Heart right ventricle (tissue), 16 donors: ENCODE measurements around the gene GALNT18. TPM values are rescaled to one million over a fixed set of nuclear protein-coding genes. Genes with fewer than 3 reads are reported as not detected.

Source experiments
- ATAC-seq, 8 donors: fragments of 200-7000 bp; cut with Tn5 transposase; one replicate each; pipeline ENCODE4 v1.9.1; 2020; ENCODE audit warnings: mild to moderate bottlenecking in 8 of 8, moderate library complexity in 8 of 8, moderate number of reproducible peaks in 1 of 8
- DNase-seq, 2 donors: peaks; one replicate each; pipeline ENCODE4 v3.0.0-alpha.2; 2020
- H3K27ac ChIP-seq, 10 donors: fragments of 200-600 bp; sonication (generic) in 2 of 10; one replicate each; pipeline versions ENCODE4 v1.5.0 to v1.8.0; 2020 to 2022; ENCODE audit warnings: mild to moderate bottlenecking in 3 of 10
- H3K27me3 ChIP-seq, 7 donors: fragments of 200-600 bp; one replicate each; pipeline ENCODE4 v1.8.0; 2021 to 2022; ENCODE audit warnings: mild to moderate bottlenecking in 2 of 7
- H3K36me3 ChIP-seq, 9 donors: fragments of 200-600 bp; sonication (generic) in 1 of 9; one replicate each; pipeline versions ENCODE4 v1.5.0 to v1.8.0; 2020 to 2022; ENCODE audit warnings: mild to moderate bottlenecking in 2 of 9
- H3K4me1 ChIP-seq, 9 donors: fragments of 200-600 bp; sonication (generic) in 1 of 9; one replicate each; pipeline versions ENCODE4 v1.5.0 to v1.8.0; 2020 to 2022; ENCODE audit warnings: mild to moderate bottlenecking in 4 of 9
- H3K4me3 ChIP-seq, 10 donors: fragments of 200-600 bp; sonication (generic) in 2 of 10; one replicate each; pipeline versions ENCODE4 v1.5.0 to v1.8.0; 2020 to 2022; ENCODE audit warnings: mild to moderate bottlenecking in 7 of 10, moderate library complexity in 2 of 10
- H3K9me3 ChIP-seq, 11 donors: fragments of 200-600 bp in 10 of 11; sonication (generic) in 2 of 11; one replicate each; pipeline versions ENCODE4 v1.5.0 to v1.8.0; 2013 to 2022; ENCODE audit warnings: mild to moderate bottlenecking in 2 of 11, control low read depth in 1 of 11, moderate library complexity in 1 of 11
- CTCF ChIP-seq, 9 donors: fragments of 200-600 bp; sonication (generic) in 2 of 9; IDR thresholded peaks; one replicate each; pipeline versions ENCODE4 v1.5.0 to v1.8.0; 2021 to 2022; ENCODE audit warnings: antibody characterized with exemption in 9 of 9, mild to moderate bottlenecking in 5 of 9, moderate library complexity in 1 of 9
- WGBS, 2 donors: extraction: QIAGEN DNeasy Blood & Tissue Kit; methylation state at CpG; one replicate each; pipeline ENCODE4 v1.1.7; 2013; ENCODE audit warnings: inconsistent platforms in 1 of 2; 5-methylcytosine and 5-hydroxymethylcytosine counted together
- intact Hi-C, 10 donors: fragments of 100-400 bp; cut with DNase I; formaldehyde crosslinking; loops; one replicate each; pipeline versions ENCODE4 v1.11.1 to v1.14.2; 2022
- polyA plus RNA-seq, 2 donors: library from polyadenylated mRNA; stranded (reverse); fragments of 200-250 nt; gene quantifications; one replicate each; pipeline ENCODE4 v1.2.3, GENCODE V29; 2013
- total RNA-seq, 10 donors: library from RNA; stranded (reverse); fragmentation: NEBNext Ultra II Directional in 3 of 10; extraction: Animal tissue kit (Norgen Biotek cat#: 25700) in 3 of 10; gene quantifications; one replicate each; pipeline versions ENCODE4 v1.2.1 to v1.2.4, GENCODE V29; 2021 to 2023
- donor health status: Arrhythmogenic right ventricular cardiomyopathy.
- donor health status: ischemic (EF 13 %, LVEDD 7.1; RV severe dilation, severe dysfunction).
- donor health status: healthy with polysubstance abuse.
- donor health status: DM: no; HTN: yes; CAD: no.
- donor health status: DM: no; HTN: no; CAD: no.
- donor health status: ischemic (EF 25% LVEDD 6.9; RV normal size, moderate dysfunction).
- donor health status: ischemic (EF 25% LVEDD 5.7; RV mildly dilated, moderate dysfunction).
- donor health status: healthy.
- donor health status: DM: yes; HTN: yes; CAD: no.
- donor health status: Ischemic cardiomyopathy.
- donor health status: ischemic (EF 35%, LVEDD 5.7; RV mildly dilated, moderate dysfunction).
- donor health status: nonischemic (EF 11% LVEDD 7.7; RV severe dilation, severe dysfunction).
- donor health status: DM: yes; HTN: yes; CAD: no.
- donor health status: PGD.
- donor health status: ischemic (EF 29% LVEDD 5.4; RV normal size, mild dysfunction).
- donor health status: nonischemic (EF 23%, LVEDD 6.1; RV moderate dilation, normal function).

Gene GALNT18
- total and polyA plus RNA-seq, 12 donors: 7.0 to 29.0 (median 15.6) TPM

GRCh38 chr11:11379661-11380060, 242.1 kb downstream of the GALNT18 start:
- intact Hi-C loops: no loop called here
- no peak for TF ChIP-seq CTCF (IDR thresholded peaks at IDR 0.05)
- Histone ChIP-seq H3K27ac (no peak overlapping the region), H3K27me3 (no peaks in the 10 kb centered on the region), H3K4me1 (peaks cover 0 to 7% (median 0%) of the 10 kb centered on the region in 9 donors), H3K9me3 (no peaks in the 10 kb centered on the region), H3K36me3 (peaks cover 0 to 45% (median 6%) of the 10 kb centered on the region in 9 donors), H3K4me3 (no peak overlapping the region)
- no peak for ATAC-seq
- WGBS, 2 donors: 94 to 95% methylated on average over 3 of the region's 3 CpGs
- no peak for DNase-seq

DNA sequence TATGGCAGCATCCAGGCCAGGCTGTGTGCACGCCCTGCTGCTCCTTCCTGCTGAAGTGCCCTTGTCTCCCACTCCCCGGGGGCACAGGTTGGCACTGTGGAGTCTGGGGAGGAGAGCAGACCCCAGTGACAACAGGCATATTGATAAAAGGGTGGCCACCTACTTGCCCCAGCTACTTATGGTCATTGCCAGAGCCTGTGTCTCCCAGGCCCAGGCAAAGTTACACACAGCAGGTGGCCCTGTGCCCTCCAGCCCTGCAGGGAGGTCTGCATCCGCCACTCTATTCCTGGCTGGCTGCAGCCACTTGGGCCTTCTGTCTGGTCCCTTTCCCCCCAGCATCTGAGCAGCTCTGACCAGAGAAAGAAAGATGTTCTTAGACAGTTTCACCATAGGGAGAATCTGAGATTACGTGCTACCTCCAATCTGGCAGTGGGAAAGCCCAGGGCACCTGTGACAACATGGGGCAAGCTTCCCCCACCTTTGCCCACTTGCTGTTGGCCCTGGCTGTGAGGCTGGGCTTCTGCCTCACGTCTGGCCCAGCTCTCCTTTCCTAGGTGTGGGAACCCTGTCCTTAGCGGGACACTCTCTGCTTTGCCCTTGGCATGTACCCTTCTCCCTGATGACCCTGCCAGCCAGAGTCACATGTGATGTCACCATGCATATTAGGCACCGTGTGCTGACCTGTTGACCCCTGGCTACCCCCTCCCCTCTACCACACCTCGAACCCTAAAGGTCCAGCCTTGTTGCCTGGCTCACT, 243.4 kb downstream of the GALNT18 start:
- 90 to 93% methylated on average over 8 of the region's 8 CpGs for WGBS, 2 donors
- no peak for TF ChIP-seq CTCF (IDR thresholded peaks at IDR 0.05)
- DNase-seq (no peak), ATAC-seq (peak in 2 of 8 donors; percentile 9 to 16)
- Histone ChIP-seq H3K27ac (no peak overlapping the region), H3K4me3 (no peak overlapping the region), H3K9me3 (no peaks in the 10 kb centered on the region), H3K36me3 (peaks cover 0 to 55% (median 6%) of the 10 kb centered on the region in 9 donors), H3K4me1 (peaks cover 0 to 7% (median 0%) of the 10 kb centered on the region in 9 donors), H3K27me3 (no peaks in the 10 kb centered on the region)
- intact Hi-C loops: no loop called here

GRCh38 chr11:11374358-11375148, 247.3 kb downstream of the GALNT18 start:
- WGBS, 2 donors: 94 to 97% methylated on average over 7 of the region's 7 CpGs
- peaks cover 0 to 9% (median 0%) of the 10 kb centered on the region in 9 donors for H3K4me1 ChIP-seq
- H3K27ac ChIP-seq: no peak overlapping the region
- ATAC-seq (no peak), DNase-seq (no peak)
- H3K36me3 ChIP-seq: peaks cover 0 to 92% (median 6%) of the 10 kb centered on the region in 9 donors
- intact Hi-C loops: no loop called here
- no peak overlapping the region for H3K4me3 ChIP-seq
- no peak for TF ChIP-seq CTCF (IDR thresholded peaks at IDR 0.05)
- no peaks in the 10 kb centered on the region for H3K9me3 ChIP-seq
- H3K27me3 ChIP-seq: no peaks in the 10 kb centered on the region

DNA sequence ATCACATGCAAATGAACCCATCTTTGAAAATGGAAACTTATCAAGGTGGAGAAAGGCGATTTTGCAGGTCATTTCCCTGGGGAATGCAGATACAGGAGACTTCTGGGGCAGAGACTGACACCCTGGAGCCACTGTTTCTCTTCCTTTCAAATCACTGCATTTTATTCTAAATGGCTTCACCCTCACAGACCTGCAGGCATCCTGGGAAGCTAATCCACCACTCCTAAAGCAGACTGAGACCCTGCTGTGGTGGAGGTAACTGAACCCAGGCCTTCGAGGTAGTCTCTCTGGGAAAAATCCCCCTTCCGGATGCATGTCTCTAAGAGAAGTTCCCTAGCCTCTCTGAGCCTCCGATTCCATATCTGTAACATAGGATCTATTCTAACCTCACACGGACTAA, 247.9 kb downstream of the GALNT18 start:
- no peak for TF ChIP-seq CTCF (IDR thresholded peaks at IDR 0.05)
- Histone ChIP-seq H3K36me3 (peaks cover 0 to 96% (median 6%) of the 10 kb centered on the region in 9 donors), H3K9me3 (no peaks in the 10 kb centered on the region)

More for the DNA sequence above, 247.9 kb downstream of the GALNT18 start:
- no peak overlapping the region for H3K27ac ChIP-seq
- ATAC-seq (no peak), DNase-seq (no peak)
- no peak overlapping the region for H3K4me3 ChIP-seq
- H3K4me1 ChIP-seq: peaks cover 0 to 13% (median 0%) of the 10 kb centered on the region in 9 donors
- no peaks in the 10 kb centered on the region for H3K27me3 ChIP-seq
- intact Hi-C loops: no loop called here
- 80 to 81% methylated on average over 5 of the region's 5 CpGs for WGBS, 2 donors
